CD4-positive, alpha-beta T cell treated with Interleukin-1 beta for 1 hour (primary cell): ENCODE data around the gene SLC6A13.
A peak's percentile ranks its signal among the peaks of the same experiment; 100 is the strongest.
"Not testable (repeated sequence)": the region's sequence is repeated elsewhere in the genome, so short reads cannot be mapped to it uniquely, and the experiment has no call there.

ENCODE experiments used
- DNase-seq, 2 donors: peaks; one replicate each; pipeline ENCODE4 v3.0.0-alpha.2; 2020 to 2022

Gene SLC6A13

DNA sequence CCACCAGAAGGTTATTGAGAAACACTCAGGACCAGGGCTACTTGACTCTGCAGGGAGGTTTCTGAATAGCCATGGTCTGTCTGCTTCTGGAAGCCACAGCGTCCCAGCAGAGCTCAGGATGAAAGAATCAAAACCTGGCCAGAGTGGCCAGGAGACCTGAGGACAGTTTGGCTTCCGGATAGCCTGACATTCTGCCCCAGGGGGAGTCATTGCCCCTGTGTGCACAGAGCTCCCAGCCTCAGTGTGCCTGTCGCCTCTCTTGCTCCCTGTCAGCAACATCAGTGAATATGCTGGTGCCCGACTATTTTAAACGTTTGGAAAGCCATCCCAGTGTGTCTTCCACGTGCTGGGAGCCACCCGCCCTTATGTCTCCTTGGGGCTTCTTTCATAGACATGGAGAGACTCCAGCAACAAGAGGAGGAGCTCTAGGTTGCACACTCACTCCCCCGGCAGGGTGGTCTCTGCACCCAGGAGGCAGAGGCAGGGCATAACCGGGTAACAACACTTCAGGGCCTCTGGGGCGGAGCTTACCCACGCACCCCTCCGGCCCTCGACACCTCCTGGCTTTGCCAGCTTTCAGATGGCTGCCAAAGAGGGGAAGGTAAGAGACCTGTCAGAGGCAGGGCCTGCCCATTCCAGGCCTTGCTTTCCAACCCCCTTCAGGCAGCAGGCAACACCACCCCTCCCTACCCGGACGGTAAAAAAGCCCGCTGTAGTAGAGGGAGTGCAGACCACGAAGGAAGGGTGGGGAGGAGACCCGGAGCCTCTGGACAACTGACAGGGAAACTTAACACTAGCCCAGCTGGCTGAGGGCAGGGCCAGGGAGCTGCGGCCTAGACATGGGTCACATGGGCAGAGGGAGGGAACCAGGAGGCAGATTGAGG, 29.7 kb downstream of the SLC6A13 start:
- no peak for DNase-seq

DNA sequence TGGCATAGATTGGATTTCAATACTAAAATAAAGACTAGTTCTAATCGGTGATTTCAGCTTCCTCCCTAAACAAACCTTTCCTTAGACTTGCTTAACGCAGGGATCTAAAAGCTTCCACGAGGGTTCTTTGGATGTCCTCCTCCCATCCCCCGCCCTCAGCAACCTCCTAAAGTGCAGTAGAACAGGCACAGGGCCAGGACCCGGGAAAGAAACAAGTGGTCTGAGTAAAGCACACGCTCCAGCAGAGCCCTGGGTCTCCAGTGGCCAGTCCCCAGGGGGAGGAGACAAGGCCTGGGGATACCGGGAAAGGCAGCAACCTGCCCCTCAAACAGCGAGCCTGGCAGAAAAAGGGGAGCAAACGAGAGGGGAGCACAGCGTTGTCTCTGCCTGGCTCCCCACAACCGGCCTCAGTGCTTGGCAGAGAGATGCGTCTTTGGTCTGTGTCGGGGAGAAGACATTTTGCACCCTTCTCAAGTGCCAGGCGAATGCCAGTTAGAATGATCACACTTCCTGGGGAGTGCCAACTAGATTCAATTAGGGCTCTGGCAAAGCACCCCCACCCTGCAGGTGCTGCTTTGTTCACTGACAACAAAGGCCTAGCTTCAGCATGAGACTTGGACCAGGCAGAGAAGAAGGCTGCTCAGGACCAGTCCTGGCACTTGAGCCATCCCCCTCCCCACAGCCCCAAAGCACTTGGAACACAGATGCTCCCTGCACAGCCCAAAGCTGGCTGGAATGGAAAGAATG, 31.5 kb downstream of the SLC6A13 start:
- DNase-seq: no peak

DNA sequence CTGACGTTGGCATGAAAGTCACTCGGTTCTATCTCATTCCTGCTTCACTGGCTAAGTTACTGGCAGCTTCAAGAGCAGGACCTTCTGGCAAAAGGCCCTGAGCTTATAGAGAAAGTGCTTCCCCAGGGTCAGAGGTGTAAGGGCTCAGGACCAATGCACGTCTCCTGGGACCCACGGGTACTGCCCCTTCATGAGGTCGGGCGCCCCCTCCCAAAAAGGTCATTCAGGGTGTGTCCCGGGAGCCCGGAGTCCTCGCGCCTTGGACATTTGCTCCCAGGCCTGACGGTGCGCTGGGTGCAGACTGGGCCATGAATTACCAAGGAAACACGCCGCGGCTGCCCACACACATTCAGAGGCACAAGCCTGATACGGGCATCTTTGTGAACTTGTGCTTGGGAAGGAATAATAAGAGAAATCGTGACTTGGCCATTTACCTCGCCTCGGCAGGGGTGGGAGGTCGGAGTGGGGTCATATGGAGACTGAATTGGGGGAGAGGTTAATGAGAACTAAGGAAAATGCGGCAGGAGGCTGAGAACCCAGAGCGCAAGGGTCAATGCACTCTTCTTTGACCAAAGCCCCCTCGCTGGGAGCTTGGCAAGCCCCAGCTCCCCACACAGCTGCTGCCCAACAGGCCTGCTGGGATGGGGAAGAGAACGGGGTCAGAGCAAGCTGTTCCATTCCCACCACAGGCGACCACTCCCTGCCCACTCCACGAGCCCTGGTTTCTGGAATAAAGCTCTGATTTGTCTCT, 33.0 kb downstream of the SLC6A13 start:
- no peak for DNase-seq

DNA sequence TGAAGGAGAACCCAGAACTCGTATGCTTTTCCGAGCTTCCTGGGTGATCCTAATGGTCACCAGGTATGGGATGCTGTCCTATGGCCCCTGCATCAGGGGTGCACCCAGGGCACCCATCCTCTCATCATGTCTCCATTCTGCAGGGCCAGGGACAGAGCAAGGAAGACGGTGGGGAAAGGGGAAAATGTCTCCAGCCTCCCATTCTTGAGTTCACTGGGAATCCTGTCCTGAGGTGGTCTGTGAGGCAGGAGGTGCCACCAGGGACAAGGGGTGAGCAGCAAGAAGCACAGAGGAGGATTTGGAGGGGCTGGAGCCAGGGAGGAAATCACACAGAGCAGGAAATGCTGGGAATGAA, 33.8 kb downstream of the SLC6A13 start:
- no peak for DNase-seq

DNA sequence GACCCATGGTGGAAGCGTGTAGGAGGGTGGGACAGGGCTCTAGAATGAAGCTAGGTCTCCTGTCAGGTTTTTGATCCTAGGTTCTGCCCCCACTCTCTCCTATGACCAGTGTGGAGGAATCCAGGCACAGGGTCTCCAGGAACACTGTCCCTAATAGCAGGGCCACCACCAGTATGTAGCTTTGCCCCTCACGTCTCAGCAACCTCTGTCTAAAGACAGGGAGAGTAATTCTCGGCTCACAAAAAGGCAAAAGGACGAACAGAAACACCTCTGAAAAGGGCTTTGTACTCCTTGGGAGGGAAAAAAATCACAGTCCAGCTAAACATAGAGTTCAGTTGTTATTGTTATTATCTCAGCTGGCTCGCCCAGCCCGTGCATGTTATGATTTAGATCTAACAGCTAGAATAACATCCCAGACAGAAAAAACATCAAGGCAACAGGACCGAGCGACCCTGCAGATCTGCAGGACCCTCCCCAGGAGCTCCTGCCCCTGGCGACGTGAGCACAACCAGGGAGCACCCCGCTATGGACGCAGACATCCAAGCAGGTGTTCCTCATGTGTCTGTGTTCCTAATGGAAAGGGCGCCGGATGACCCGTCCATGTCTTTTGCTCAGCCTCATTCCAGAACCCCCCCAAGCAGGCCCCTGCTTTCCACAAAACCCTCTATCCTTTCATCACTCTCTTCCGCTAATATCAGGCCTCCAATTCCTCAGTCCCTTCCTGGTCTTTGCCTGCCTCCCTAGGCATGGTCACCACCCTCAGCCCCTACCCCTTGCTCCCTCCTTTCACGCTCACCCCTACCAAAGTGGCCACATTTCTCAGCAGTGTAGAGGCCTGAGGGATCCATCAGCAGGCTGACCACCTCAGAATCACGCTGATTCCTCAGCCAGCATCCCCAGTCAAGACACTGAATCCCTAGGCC, 34.5 kb downstream of the SLC6A13 start:
- no peak for DNase-seq

DNA sequence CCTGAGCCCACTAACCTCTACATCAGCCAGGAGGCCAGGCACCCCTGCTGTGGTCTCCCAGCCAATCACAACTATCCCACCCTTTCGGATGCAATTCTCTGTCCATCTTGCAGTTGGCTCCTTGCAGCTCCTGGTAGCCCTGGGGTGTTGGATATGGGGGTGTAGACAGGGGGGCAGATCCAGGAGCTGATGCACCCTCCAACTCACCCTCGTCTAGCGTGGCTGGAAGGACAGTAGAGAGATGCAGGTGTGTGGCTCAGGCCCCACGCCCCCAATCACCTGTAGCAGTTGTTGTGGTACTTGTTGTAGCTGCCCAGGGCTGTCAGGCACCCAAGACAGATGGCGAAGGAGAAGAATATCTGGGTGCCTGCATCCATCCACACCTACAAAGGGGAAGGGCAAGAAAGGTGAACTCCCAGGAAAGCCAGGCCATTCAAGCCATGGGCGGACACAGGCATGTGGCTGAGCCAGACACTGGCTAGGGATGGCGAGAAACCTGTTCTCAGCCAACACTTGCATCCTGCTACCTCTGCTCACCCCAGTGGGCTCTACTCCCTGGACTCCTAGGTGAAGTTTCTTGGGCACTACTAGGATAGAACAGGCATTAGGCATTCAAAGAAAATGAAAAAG, 35.2 kb downstream of the SLC6A13 start:
- DNase-seq: no peak

DNA sequence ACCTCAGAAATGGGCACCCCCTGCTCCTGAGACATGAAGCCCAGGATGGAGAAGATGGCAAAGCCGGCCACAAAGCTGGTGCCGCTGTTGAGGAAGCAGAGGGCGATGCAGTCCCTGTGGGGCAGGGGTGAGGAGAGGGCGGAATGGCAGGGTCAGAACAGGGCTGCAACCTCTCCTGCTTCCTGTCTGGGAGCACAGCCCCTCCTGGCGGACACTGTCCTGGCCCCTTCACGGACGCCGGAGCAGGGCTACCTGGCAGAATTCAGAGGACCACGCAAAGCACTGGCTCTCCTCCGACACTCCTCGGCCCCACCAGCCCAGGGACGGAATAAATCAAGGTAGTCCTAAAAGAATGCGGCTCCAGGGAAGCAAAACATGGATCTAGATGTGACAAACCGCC, 36.2 kb downstream of the SLC6A13 start:
- DNase-seq: no peak

DNA sequence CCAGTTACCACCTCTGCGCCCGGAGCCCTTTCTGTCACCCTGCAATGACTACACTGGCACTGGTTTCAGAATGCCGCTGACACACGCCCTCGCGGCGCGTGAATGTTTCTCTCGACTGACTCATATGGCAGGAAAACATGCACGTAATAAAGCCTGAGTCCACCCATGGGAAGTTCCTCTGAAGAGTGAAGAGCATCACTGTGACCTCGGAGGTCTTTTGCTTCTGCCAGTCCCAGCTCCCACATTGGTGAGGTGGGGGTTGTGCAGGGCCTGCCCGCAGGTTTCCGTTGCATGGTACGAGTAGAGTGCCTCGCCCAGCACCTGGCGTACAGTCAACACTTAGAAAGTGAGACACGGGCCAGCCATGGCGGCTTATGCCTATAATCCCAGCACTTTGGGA, 37.6 kb downstream of the SLC6A13 start:
- DNase-seq: no peak

DNA sequence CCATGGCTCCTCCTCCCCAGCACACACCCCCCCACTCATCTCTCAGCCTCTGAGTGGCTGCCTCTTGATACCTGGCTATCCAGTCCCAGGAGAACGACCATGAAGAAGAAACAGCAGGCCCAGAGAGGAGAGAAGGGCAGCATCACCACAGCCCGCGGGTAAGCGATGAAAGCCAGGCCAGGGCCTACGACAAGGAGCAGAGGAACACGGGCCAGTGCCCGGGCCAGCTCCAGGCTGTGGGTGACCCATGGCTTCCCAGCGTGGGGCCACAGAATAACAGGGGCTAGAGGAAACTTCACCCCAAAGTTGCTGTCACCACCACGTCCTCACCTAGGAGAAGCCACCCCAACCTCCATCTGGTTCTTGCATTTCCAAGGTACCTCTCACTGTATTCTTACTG, 38.3 kb downstream of the SLC6A13 start:
- DNase-seq: no peak

DNA sequence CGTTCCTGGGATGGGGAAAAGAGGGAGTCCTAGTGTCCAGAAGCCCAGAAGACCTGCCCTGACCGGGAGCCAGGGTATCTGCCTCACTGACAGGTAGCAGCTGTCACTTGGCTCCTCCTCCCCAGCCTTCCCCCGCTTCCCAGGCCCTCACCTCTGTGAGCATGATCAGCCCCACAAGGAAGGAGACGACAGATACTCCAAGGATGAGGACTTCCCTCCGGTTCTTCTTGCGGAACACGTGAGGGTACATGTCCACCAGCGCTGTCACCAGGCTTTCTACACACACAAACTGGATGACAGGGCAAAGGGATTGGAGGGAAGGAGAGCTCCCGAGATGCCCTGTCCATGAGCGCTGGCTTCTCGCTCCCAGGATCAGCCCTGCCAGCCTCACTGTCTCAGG, 38.8 kb downstream of the SLC6A13 start:
- DNase-seq: no peak

DNA sequence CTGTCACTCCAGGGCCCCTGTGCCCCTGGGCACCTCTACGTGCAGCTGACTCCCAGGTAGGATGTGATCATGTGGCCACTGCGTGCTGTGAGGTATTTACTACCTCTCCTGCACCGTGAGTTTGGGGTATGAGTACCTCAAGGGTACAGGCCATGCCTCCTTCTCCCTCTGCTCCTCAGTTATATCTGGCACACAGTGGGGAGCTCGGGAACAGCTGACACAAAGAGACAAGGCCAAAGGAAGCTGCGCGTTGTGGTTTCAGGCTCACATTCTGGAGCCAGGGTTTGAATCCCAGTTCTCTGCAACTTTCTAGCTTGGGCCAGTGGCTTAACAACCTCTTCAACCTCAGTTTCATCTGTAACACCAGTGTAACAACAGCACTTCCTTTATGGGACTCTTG, 40.9 kb downstream of the SLC6A13 start:
- DNase-seq: no peak

DNA sequence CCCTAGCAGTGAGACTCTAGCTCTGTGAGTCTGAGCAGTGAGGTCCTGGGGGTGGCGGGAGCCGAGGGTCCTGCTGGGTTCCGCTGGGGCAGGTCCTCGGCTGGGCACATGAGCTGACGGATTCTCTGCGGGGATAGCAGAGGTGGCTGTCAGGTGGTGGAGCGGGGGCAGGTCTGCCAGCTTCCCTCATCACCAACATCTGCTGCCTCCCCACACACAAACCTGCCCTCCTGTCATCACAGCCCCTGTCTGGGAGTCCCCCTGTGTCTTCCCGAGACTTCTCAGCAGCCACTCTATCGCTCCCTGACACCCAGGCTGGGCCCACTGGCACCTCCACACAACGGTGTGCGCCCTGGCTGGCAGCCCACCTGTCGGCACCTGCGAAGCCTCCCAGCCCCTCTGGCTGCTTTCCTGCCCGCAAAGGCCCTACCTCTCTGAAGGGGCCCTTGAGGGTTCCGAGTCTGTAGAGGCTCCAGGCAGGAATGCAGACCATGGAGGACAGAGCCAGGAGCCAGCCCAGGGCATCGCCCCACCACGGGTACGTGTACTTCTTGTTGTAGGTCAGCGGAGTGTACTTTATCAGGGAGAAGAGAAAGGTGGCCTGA, 41.6 kb downstream of the SLC6A13 start:
- DNase-seq: no peak

DNA sequence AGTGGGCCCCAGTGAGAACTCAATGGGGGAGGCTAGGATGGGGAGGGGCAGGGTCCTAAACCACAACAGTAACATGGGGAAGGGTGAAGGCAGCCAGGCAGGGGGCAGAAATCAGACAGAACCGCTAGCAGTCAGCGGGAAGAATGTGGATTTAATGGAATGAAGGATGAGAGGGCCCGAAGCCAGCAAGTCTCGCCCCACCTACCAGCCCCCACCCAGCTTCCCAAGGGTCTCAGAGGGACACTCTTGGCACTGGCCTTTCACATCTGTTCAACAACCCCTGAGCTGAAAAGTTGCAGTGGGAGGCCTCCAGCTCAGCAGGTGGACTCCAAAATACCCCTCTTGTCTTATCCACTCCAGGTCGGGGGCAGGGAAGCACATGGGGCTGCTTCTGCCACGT, 42.1 kb downstream of the SLC6A13 start:
- DNase-seq: no peak

DNA sequence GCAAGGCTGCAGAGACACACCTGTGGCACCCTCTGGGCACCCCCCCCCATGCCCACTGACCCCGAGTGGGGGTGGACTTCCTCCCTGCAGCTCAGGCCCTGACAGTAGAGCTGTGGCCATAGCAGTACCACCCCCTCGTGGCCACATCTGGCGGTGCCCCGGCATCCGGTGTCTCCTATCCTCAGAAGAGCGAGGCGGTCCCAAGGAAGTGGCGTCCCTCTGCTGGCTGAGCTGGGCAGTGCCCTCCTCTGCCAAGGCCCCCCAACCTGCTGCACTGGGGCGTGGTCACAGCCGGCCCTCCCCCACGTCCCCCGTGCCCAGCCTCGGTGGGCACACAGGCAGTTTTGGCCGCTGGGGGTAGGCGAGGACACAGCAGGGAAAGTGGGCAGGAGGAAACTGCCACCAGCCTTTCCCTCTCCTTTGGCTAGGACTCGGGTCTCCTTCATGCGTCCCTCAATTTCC, 42.7 kb downstream of the SLC6A13 start:
- peak; percentile 36 to 70 for DNase-seq

DNA sequence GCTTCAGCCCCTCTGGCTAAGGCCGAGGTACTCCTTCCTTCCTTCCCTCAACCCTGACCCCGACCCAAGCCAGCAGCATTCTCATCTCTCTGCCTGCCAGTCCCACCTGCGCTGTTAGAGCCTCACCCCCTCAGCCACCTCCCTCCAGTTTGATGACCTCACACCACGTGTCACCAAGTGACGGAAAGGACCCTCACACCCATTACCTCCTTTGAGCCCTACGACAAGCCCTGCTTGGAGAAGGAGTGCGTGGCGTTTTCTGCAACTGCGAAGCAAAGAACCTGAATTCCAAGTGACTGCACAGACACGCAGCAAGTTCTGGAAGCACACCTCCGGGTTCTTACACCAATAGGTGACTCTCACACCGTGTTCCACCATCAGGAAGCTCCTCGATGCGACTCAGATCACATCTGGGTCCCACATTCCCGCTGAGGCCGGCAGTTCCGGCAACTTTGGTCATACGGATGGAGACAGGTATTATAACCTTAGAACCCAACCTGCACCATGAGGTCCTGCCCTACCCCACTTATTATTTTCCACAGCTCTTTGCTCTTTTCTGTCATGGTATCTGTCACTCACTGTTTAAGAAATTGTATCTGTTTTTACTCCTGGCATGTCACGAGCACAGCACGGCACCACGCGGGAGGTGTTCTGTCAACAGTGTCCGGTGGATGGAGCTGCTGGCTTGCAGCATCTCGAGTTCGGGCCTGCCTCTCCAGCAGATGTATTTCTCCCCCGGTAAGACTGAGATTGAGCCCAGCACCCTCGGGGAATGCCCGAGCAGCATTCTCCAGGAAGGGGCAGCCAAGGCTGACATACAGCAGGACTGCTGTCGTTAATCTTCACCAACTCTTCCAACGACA, 43.7 kb downstream of the SLC6A13 start:
- DNase-seq: no peak

DNA sequence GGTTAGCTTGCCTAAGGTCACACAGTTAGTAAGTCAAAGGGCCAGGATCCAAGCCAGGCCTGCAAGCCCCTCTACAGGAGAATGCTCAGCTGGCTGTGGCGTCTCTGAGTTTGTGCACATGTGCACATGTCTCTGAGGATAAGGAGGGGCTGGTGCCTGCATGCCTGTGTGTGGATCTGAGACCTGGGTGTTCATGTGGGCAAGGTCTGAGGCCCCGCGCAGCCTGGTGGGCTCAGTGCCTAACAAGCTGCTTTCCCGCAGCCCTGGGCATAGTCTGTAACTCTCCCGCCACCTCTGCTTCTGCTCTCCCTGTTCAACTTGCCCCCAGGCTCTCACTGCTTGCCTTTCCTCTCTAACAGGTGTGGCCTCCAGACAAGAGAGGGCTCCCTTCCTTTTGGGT, 44.4 kb downstream of the SLC6A13 start:
- DNase-seq: no peak

DNA sequence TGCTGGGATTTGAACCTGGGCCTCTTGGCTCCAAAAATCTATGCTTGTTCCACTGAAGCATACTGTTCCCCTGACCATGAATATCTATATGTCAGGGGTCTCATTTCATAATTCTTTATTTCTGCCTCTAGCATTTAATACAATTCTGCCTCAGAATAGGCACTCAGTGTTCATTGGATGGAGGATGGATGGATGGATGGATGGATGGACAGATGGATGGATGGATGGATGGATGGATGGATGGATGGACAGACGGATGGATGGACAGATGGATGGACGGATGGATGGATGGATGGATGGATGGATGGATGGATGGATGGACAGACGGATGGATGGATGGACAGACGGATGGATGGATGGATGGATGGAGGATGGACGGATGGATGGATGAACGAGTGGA, 45.6 kb downstream of the SLC6A13 start:
- DNase-seq: not testable (repeated sequence)

DNA sequence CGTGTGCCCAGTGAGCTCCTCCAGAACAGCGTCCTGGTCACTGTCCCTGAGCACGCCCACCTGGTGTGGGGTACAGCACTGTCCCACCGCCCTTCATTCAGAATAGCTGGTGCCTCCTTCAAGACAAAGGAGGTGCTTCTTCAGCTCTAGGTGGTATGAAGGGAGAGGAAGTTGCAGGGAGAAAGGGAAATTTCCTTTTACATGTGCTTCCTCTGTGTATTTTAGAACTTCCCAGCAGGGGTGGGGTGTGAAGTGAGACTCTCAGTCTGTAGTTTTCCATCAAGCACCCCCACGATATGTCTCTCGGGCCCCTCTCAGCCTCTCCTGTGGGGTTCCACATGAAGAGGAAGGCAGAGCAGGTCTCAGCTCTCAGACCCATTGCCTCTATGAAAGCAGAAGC, 47.5 kb downstream of the SLC6A13 start:
- no peak for DNase-seq

DNA sequence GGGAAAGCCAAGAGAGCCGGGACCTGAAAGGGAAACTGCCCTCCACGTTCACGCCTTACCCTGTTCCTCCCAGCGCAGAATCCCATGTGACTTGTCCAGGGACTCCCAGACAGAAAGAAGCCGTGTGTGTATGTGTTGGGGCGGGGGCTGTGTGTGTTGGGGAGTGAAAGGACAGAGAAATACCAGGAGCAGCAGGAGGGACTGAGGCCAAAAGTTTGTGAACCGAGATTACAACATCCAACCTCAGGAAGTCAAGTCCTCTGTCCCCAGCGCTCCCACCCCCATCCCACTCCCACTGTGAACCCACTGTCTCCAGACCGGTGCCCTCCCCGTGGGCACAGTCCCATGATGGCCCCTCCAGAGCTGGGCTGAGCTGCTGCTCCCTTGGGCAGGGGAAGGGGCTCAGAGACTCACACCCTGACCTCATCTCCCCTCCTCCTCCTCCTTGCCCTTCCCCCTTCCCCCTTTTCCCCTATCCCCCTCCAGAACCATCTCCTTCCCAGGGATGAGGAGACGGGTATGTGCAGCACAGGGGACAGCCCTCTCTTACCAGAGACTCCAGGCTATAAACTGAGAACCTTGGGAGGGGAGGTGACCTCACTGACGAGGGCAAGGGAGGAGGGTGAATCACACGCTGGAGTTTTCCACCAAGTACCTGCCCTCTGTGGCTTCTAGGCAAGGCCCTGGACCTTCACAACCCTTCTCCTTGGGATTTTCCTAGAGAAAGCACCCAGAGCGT, 48.5 kb downstream of the SLC6A13 start, which contains the start of gene SLC6A12:
SLC6A12 (minus strand) TSS at position 155 of the 739 bp plus-strand sequence. CDS start 4,171 bp downstream, outside the sequence.
- no peak for DNase-seq

DNA sequence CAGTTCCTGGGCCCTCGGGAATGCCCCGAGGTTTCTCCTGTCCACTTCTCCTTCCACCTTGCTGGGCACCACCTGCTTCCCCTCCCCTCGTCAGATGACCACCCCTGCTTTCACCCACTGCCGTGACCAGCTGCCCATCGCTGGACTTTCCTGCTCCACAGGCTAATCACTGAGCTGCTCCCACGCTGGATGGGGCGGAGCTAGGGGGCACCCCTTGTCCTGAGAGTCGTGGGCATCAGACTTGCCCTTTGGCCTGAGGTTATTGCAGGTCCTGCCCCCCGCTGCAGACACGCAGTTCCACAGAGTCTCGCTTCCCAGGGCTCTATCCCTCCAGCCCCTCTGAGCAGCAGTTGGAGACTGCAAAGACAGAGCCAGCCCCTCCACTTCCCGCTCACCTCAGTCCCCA, 49.1 kb downstream of the SLC6A13 start:
- DNase-seq: no peak
